ENCODE measurements around the gene DSG4.
"Not testable (repeated sequence)": the region's sequence is repeated elsewhere in the genome, so short reads cannot be mapped to it uniquely, and the experiment has no call there.

The DSG4 gene

GRCh38 chr18:31376477-31376876, at the start of gene DSG4:
Gene DSG4 (plus strand): TSS chr18:31376777. CDS start chr18:31376912, 135 bp downstream.
- DNase-seq: no peak

- DNase-seq: no peak
These were observed 46.7 kb upstream of the DSG4 start for GRCh38 chr18:31329787-31330438.

GRCh38 chr18:31343454-31343853, 33.1 kb upstream of the DSG4 start:
- DNase-seq: no peak

- not testable (repeated sequence) for DNase-seq
These were observed 23.2 kb upstream of the DSG4 start for GRCh38 chr18:31353336-31353735.

- no peak for DNase-seq
These were observed 21.6 kb upstream of the DSG4 start for GRCh38 chr18:31354990-31355389.

- DNase-seq: no peak
These were observed 20.6 kb upstream of the DSG4 start for GRCh38 chr18:31356025-31356424.

- DNase-seq: no peak
These were observed 12.4 kb upstream of the DSG4 start for GRCh38 chr18:31364190-31364589.

GRCh38 chr18:31369478-31369877, 7.1 kb upstream of the DSG4 start:
- DNase-seq: no peak

GRCh38 chr18:31371989-31372388, 4.6 kb upstream of the DSG4 start:
- DNase-seq: no peak

GRCh38 chr18:31373641-31374040, 2.9 kb upstream of the DSG4 start:
- no peak for DNase-seq

- no peak for DNase-seq
These were observed 4.3 kb downstream of the DSG4 start for GRCh38 chr18:31380912-31381311.

- DNase-seq: no peak
These were observed 5.5 kb downstream of the DSG4 start for GRCh38 chr18:31382107-31382506.

- DNase-seq: no peak
These were observed 10.2 kb downstream of the DSG4 start for GRCh38 chr18:31386741-31387140.

- no peak for DNase-seq
These were observed 16.7 kb downstream of the DSG4 start for GRCh38 chr18:31393286-31393685.

- DNase-seq: no peak
These were observed 20.4 kb downstream of the DSG4 start for GRCh38 chr18:31396796-31397612.

GRCh38 chr18:31398191-31398590, 21.6 kb downstream of the DSG4 start:
- DNase-seq: no peak

- DNase-seq: no peak
These were observed 22.9 kb downstream of the DSG4 start for GRCh38 chr18:31399306-31400032.

- no peak for DNase-seq
These were observed 24.8 kb downstream of the DSG4 start for GRCh38 chr18:31401156-31402025.

- DNase-seq: no peak
These were observed 25.4 kb downstream of the DSG4 start for GRCh38 chr18:31402026-31402373.

GRCh38 chr18:31403409-31403808, 26.8 kb downstream of the DSG4 start:
- no peak for DNase-seq

GRCh38 chr18:31407649-31408048, 31.1 kb downstream of the DSG4 start:
- no peak for DNase-seq

- DNase-seq: no peak
These were observed 32.7 kb downstream of the DSG4 start for GRCh38 chr18:31409276-31409675.

All from NCI-H2081 treated with DMSO at 0.1 percent for 48 hours (cell line).